H9 (cell line): ENCODE data around the gene MOB3B. TPM values are rescaled to one million over a fixed set of nuclear protein-coding genes. Genes with fewer than 3 reads are reported as not detected.

Experiments used
- DNase-seq: peaks from one replicate; pipeline ENCODE4 v3.0.0-alpha.2; 2017
- H2AFZ ChIP-seq: one replicate; pipeline ENCODE4 v1.6.1; 2013; ENCODE audit warnings: mild to moderate bottlenecking, low read length, control low read depth, moderate library complexity
- H2AK5ac ChIP-seq: 2 replicates; pipeline ENCODE4 v1.6.1; 2013; ENCODE audit warnings: low read length, control low read depth, mixed read lengths; ENCODE audit not compliant: insufficient read length
- H2BK120ac ChIP-seq: one replicate; pipeline ENCODE4 v1.6.1; 2013; ENCODE audit warnings: low read depth, mild to moderate bottlenecking, low read length, control low read depth, inconsistent platforms; ENCODE audit not compliant: poor library complexity, severe bottlenecking
- H2BK12ac ChIP-seq: 2 replicates; pipeline ENCODE4 v1.6.1; 2013; ENCODE audit warnings: low read length, control low read depth, mixed read lengths, low read depth; ENCODE audit not compliant: insufficient read length
- H2BK15ac ChIP-seq: 2 replicates; pipeline ENCODE4 v1.6.1; 2013; ENCODE audit warnings: low read depth, low read length, control low read depth
- H2BK20ac ChIP-seq: one replicate; pipeline ENCODE4 v1.6.1; 2013; ENCODE audit warnings: low read depth, mild to moderate bottlenecking, low read length, control low read depth, inconsistent platforms; ENCODE audit not compliant: poor library complexity, severe bottlenecking
- H2BK5ac ChIP-seq: 2 replicates; pipeline ENCODE4 v1.6.1; 2013; ENCODE audit warnings: low read length, control low read depth, mixed read lengths; ENCODE audit not compliant: insufficient read length
- H3K14ac ChIP-seq: 2 replicates; pipeline ENCODE4 v1.6.1; 2013; ENCODE audit warnings: low read length, control low read depth; ENCODE audit not compliant: insufficient read depth
- H3K18ac ChIP-seq: 2 replicates; pipeline ENCODE4 v1.6.1; 2013; ENCODE audit warnings: low read depth, mild to moderate bottlenecking, mixed read lengths, low read length, control low read depth; ENCODE audit not compliant: insufficient read length
- H3K23ac ChIP-seq: 2 replicates; pipeline ENCODE4 v1.6.1; 2013; ENCODE audit warnings: low read length, control low read depth, mixed read lengths, low read depth; ENCODE audit not compliant: insufficient read length
- H3K23me2 ChIP-seq: 2 replicates; pipeline ENCODE4 v1.6.1; 2013; ENCODE audit warnings: low read depth, mild to moderate bottlenecking, mixed read lengths, low read length, control low read depth; ENCODE audit not compliant: insufficient read length, poor library complexity, severe bottlenecking
- H3K27ac ChIP-seq: 2 replicates; pipeline ENCODE4 v1.5.1; 2013; ENCODE audit warnings: low read length, control low read depth, mixed read lengths, low read depth; ENCODE audit not compliant: insufficient read length
- H3K27me3 ChIP-seq: 2 replicates; pipeline ENCODE4 v1.6.1; 2013; ENCODE audit warnings: low read length, control low read depth, inconsistent platforms; ENCODE audit not compliant: insufficient read depth
- H3K4ac ChIP-seq: 2 replicates; pipeline ENCODE4 v1.6.1; 2013; ENCODE audit warnings: low read depth, mild to moderate bottlenecking, control low read depth, inconsistent platforms, low read length, moderate library complexity
- H3K4me1 ChIP-seq: 2 replicates; pipeline ENCODE4 v1.6.1; 2013; ENCODE audit warnings: low read length, control low read depth, inconsistent platforms; ENCODE audit not compliant: insufficient read depth
- H3K4me2 ChIP-seq: 2 replicates; pipeline ENCODE4 v1.6.1; 2013; ENCODE audit warnings: low read length, control low read depth, mixed read lengths; ENCODE audit not compliant: insufficient read length, insufficient read depth
- H3K56ac ChIP-seq: 2 replicates; pipeline ENCODE4 v1.6.1; 2013; ENCODE audit warnings: low read depth, mild to moderate bottlenecking, mixed read lengths, low read length, control low read depth; ENCODE audit not compliant: insufficient read length
- H3K79me1 ChIP-seq: 2 replicates; pipeline ENCODE4 v1.6.1; 2013; ENCODE audit warnings: low read depth, mild to moderate bottlenecking, moderate library complexity, low read length, control low read depth, inconsistent platforms; ENCODE audit not compliant: insufficient read depth, poor library complexity, severe bottlenecking
- H3K79me2 ChIP-seq: 2 replicates; pipeline ENCODE4 v1.6.1; 2013; ENCODE audit warnings: low read length, control low read depth, inconsistent platforms; ENCODE audit not compliant: insufficient read depth
- H3K9ac ChIP-seq: 2 replicates; pipeline ENCODE4 v1.6.1; 2013; ENCODE audit warnings: low read length, control low read depth, mixed read lengths; ENCODE audit not compliant: insufficient read length; ENCODE audit errors: extremely low read depth
- H3K9me3 ChIP-seq: one replicate; pipeline ENCODE4 v1.6.1; 2013; ENCODE audit warnings: low read depth, low read length, inconsistent platforms; ENCODE audit not compliant: control insufficient read depth
- H3T11ph ChIP-seq: one replicate; pipeline ENCODE4 v1.6.1; 2013; ENCODE audit warnings: mild to moderate bottlenecking, low read length, control low read depth, inconsistent platforms
- H4K20me1 ChIP-seq: one replicate; pipeline ENCODE4 v1.6.1; 2013; ENCODE audit not compliant: control insufficient read depth, insufficient read length, insufficient read depth
- H4K5ac ChIP-seq: 2 replicates; pipeline ENCODE4 v1.6.1; 2013; ENCODE audit warnings: low read depth, mild to moderate bottlenecking, mixed read lengths, low read length, control low read depth; ENCODE audit not compliant: insufficient read length
- H4K8ac ChIP-seq: replicated peaks from 2 replicates; pipeline ENCODE4 v1.6.1; 2013; ENCODE audit warnings: low read length, control low read depth, mixed read lengths, low read depth; ENCODE audit not compliant: insufficient read length
- H4K91ac ChIP-seq: 2 replicates; pipeline ENCODE4 v1.6.1; 2013; ENCODE audit warnings: low read depth, mild to moderate bottlenecking, moderate library complexity, mixed read lengths, low read length, control low read depth; ENCODE audit not compliant: insufficient read length
- H3K27ac Mint-ChIP-seq, 3 experiments: 2 replicates in 2 of 3; 3 replicates in 1 of 3; pipeline ENCODE4 v1.8.0; 2020 to 2021; ENCODE audit warnings: mixed read lengths in 3 of 3, mild to moderate bottlenecking in 1 of 3, moderate library complexity in 1 of 3
- H3K27me3 Mint-ChIP-seq: 2 replicates; pipeline ENCODE4 v1.8.0; 2021; ENCODE audit warnings: low read depth, mild to moderate bottlenecking, moderate library complexity, mixed read lengths
- H3K36me3 Mint-ChIP-seq, 3 experiments: 2 replicates in 2 of 3; 3 replicates in 1 of 3; pipeline ENCODE4 v1.8.0; 2020 to 2021; ENCODE audit warnings: low read depth in 3 of 3, mixed read lengths in 3 of 3; ENCODE audit not compliant: insufficient read depth in 1 of 3
- H3K4me1 Mint-ChIP-seq, 2 experiments: 2 replicates each; pipeline ENCODE4 v1.8.0; 2020; ENCODE audit warnings: mixed read lengths in 2 of 2
- H3K4me3 Mint-ChIP-seq, 2 experiments: 2 replicates in 1 of 2; 3 replicates in 1 of 2; pipeline ENCODE4 v1.8.0; 2020 to 2021; ENCODE audit warnings: mild to moderate bottlenecking in 2 of 2, mixed read lengths in 2 of 2, moderate library complexity in 1 of 2
- H3K9me3 Mint-ChIP-seq, 2 experiments: 2 replicates in 1 of 2; 3 replicates in 1 of 2; pipeline ENCODE4 v1.8.0; 2020; ENCODE audit warnings: mild to moderate bottlenecking in 2 of 2, mixed read lengths in 2 of 2, moderate library complexity in 1 of 2
- WGBS: extraction: QIAGEN DNeasy Blood & Tissue Kit; methylation state at CpG from one replicate; pipeline ENCODE4 v1.1.7; 2013; ENCODE audit warnings: missing lambda C conversion rate, low lambda C conversion rate, mixed read lengths; ENCODE audit not compliant: insufficient read length; ENCODE audit errors: extremely low coverage; 5-methylcytosine and 5-hydroxymethylcytosine counted together
- total RNA-seq: library from RNA; stranded (reverse); gene quantifications from 2 replicates; pipeline ENCODE4 v1.2.1, GENCODE V29; 2021
- TF ChIP-seq, protein P1 (sequence below): fragments of 200-600 bp; sonication (generic); conservative IDR thresholded peaks from 3 replicates; pipeline ENCODE4 v1.8.0; 2021; ENCODE audit warnings: antibody characterized with exemption, mild to moderate bottlenecking

Gene MOB3B
- total RNA-seq, 1 experiment from 2014 or later = 9.8 TPM

DNA sequence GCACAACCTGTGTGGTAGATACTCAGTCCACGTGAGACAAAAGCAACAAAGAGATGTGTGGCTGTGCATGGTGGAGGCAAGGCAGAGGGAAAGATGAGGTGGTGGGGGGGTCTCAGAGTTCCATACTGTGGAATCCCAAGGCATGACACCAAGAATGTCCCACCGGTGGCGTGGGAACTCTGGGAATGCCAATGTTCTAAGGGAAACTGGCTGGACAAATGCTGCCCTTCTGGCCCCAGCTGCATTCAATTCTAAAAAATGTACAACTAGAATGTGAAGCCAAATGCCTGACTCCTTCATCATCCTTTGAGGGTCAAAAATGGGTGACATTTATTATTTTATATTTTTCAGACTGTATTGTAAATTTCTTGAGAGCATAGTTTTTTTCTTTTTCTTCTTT, 174.4 kb downstream of the MOB3B start:
- Histone ChIP-seq H3K18ac (no peak overlapping the region), H2BK5ac (no peak overlapping the region), H3K79me1 (no peaks in the 10 kb centered on the region), H3K27ac (no peak overlapping the region), H2BK20ac (no peak overlapping the region), H3K4ac (no peak overlapping the region), H2BK15ac (no peak overlapping the region), H2BK12ac (no peak overlapping the region), H4K20me1 (no peaks in the 10 kb centered on the region), H3K56ac (no peak overlapping the region), H3K14ac (no peak overlapping the region), H4K91ac (no peak overlapping the region), H2BK120ac (no peak overlapping the region), H3K4me2 (no peak overlapping the region), H4K5ac (no peak overlapping the region), H3K27me3 (no peaks in the 10 kb centered on the region), H3K9ac (no peak overlapping the region), H2AK5ac (no peak overlapping the region), H3K79me2 (no peaks in the 10 kb centered on the region), H3K23ac (no peak overlapping the region), H3T11ph (no peak overlapping the region), H4K8ac (no peak overlapping the region), H3K4me1 (peaks cover 10% of the 10 kb centered on the region; the same call in 1 of the 2 replicates), H2AFZ (no peak overlapping the region), H3K9me3 (no peaks in the 10 kb centered on the region), H3K23me2 (no peaks in the 10 kb centered on the region)
- H3K27ac Mint-ChIP-seq = peak overlapping the region in 1 of 3 experiments; percentile 53; a peak in 1 of 7 replicates
- H3K4me3 Mint-ChIP-seq = no peak overlapping the region
- H3K36me3 Mint-ChIP-seq = peaks cover 3 to 14% (median 7%) of the 10 kb centered on the region in 3 experiments; a peak in 5 of 7 replicates
- TF ChIP-seq, protein P1, sequence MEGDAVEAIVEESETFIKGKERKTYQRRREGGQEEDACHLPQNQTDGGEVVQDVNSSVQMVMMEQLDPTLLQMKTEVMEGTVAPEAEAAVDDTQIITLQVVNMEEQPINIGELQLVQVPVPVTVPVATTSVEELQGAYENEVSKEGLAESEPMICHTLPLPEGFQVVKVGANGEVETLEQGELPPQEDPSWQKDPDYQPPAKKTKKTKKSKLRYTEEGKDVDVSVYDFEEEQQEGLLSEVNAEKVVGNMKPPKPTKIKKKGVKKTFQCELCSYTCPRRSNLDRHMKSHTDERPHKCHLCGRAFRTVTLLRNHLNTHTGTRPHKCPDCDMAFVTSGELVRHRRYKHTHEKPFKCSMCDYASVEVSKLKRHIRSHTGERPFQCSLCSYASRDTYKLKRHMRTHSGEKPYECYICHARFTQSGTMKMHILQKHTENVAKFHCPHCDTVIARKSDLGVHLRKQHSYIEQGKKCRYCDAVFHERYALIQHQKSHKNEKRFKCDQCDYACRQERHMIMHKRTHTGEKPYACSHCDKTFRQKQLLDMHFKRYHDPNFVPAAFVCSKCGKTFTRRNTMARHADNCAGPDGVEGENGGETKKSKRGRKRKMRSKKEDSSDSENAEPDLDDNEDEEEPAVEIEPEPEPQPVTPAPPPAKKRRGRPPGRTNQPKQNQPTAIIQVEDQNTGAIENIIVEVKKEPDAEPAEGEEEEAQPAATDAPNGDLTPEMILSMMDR = no peak
- DNase-seq = no peak
- H3K27me3 Mint-ChIP-seq = no peaks in the 10 kb centered on the region
- H3K4me1 Mint-ChIP-seq = peaks cover 31 to 36% of the 10 kb centered on the region in 2 experiments
- no CpG with 5 or more reads among the region's 3 CpGs for WGBS
- H3K9me3 Mint-ChIP-seq = no peaks in the 10 kb centered on the region
